Activated CD8-positive, alpha-beta memory T cell treated with anti-CD3 and anti-CD28 coated beads, Interleukin-2, amount 10 ng/mL, durations not matched to agents 7 days and 5 days (primary cell): ENCODE measurements around the gene ABHD5. TPM values are rescaled to one million over a fixed set of nuclear protein-coding genes. Genes with fewer than 3 reads are reported as not detected.
"Not testable (repeated sequence)": the region's sequence is repeated elsewhere in the genome, so short reads cannot be mapped to it uniquely, and the experiment has no call there.

Experiments
- ATAC-seq: fragments of 150-1000 bp; cut with Tn5 transposase; one replicate; pipeline ENCODE4 v1.10.0; 2021; ENCODE audit warnings: moderate library complexity
- CTCF ChIA-PET: fragments of 350-600 bp; sonication (Branson Sonifier 250); formaldehyde crosslinking; loops from one replicate; lab custom pipeline; 2021; ENCODE audit warnings: antibody characterized with exemption; lab: Charles Lee
- DNase-seq: peaks from one replicate; pipeline ENCODE4 v3.0.0-alpha.2; 2020
- H3K27ac Mint-ChIP-seq: one replicate; pipeline ENCODE4 v1.8.0; 2021; ENCODE audit warnings: mild to moderate bottlenecking, mixed read lengths
- H3K27me3 Mint-ChIP-seq: one replicate; pipeline ENCODE4 v1.8.0; 2021; ENCODE audit warnings: mixed read lengths
- H3K36me3 Mint-ChIP-seq: one replicate; pipeline ENCODE4 v1.8.0; 2021; ENCODE audit warnings: mild to moderate bottlenecking, mixed read lengths
- H3K4me1 Mint-ChIP-seq: one replicate; pipeline ENCODE4 v1.8.0; 2021; ENCODE audit warnings: mixed read lengths
- H3K4me3 Mint-ChIP-seq: one replicate; pipeline ENCODE4 v1.8.0; 2021; ENCODE audit warnings: mild to moderate bottlenecking, moderate library complexity, mixed read lengths
- H3K9me3 Mint-ChIP-seq: one replicate; pipeline ENCODE4 v1.8.0; 2022; ENCODE audit warnings: low read depth, mixed read lengths
- total RNA-seq, 2 experiments: library from RNA; stranded (reverse); gene quantifications; one replicate each; pipeline ENCODE4 v1.2.3, GENCODE V29; 2021

Gene ABHD5
- total RNA-seq, result 10 to 100 TPM; 12.9 to 16.5 TPM

- Mint-ChIP-seq H3K27ac (peak within 1 kb of the TSS; percentile 83), H3K9me3 (no peaks in the 10 kb centered on the region), H3K4me1 (peaks cover 34% of the 10 kb centered on the region), H3K4me3 (peak within 1 kb of the TSS; percentile 82), H3K27me3 (no peaks in the 10 kb centered on the region), H3K36me3 (peaks cover 2% of the 10 kb centered on the region)
- DNase-seq (peak; percentile 91), ATAC-seq (peak; percentile 92)
- CTCF ChIA-PET, result no interaction called here
Measured at GRCh38 chr3:43690400-43691119, at the start of gene ABHD5. ABHD5 (plus strand) TSS chr3:43690938; CDS start chr3:43690993, 55 bp downstream.

- no peak overlapping the region for H3K4me3 Mint-ChIP-seq
- H3K27me3 Mint-ChIP-seq, result peaks cover 15% of the 10 kb centered on the region
- peaks cover 9% of the 10 kb centered on the region for H3K4me1 Mint-ChIP-seq
- H3K27ac Mint-ChIP-seq, result no peak overlapping the region
- no peaks in the 10 kb centered on the region for H3K9me3 Mint-ChIP-seq
- no peak for ATAC-seq
- no peak for DNase-seq
- H3K36me3 Mint-ChIP-seq, result no peaks in the 10 kb centered on the region
- CTCF ChIA-PET, result no interaction called here
Measured at GRCh38 chr3:43641306-43642114, 49.2 kb upstream of the ABHD5 start.

- Mint-ChIP-seq H3K27ac (no peak overlapping the region), H3K4me3 (no peak overlapping the region), H3K27me3 (peaks cover 15% of the 10 kb centered on the region), H3K36me3 (no peaks in the 10 kb centered on the region), H3K4me1 (peaks cover 2% of the 10 kb centered on the region), H3K9me3 (no peaks in the 10 kb centered on the region)
- CTCF ChIA-PET, result no interaction called here
- no peak for ATAC-seq
- DNase-seq, result no peak
Measured at GRCh38 chr3:43644443-43644842, 46.3 kb upstream of the ABHD5 start.

DNA sequence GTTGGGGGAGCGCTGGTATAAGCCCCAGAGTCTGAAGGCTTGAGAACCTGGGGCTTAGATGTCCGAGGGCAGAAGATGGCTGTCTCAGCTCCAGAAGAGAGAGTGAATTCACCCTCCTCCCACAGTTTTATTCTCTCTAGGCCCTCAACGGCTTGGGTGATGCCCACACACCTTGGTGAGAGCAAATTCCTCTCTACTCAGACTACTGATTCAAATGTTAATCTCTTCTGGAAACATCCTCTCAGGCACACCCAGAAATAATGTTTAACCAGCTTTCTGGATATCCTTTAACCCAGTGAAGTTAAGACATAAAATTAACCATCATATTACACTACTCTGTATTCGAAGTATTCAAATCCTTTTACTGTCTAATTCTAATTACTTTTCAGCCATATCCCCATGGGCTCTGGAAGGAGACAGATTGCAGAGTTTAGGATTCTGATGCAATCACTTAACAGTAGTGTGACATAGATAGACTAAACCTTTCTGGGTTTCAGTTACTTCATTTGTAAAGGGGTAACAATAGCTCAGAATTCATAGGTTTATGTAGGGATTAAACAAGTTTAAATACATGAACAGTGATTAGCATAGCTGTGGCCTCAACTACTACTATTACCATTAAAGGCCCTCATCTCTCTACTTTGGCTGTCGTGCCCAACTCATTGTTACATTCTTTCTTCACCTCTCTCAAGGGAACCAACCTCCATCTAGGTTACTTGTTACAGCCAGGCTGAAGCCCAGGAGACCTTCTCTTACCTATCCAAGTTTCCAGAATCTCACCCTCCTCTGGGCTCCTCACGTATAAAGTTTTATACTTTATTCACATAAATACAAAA is 43.2 kb upstream of the ABHD5 start:
- H3K27me3 Mint-ChIP-seq, result peaks cover 21% of the 10 kb centered on the region
- H3K9me3 Mint-ChIP-seq, result no peaks in the 10 kb centered on the region
- H3K4me1 Mint-ChIP-seq, result no peaks in the 10 kb centered on the region
- no peaks in the 10 kb centered on the region for H3K36me3 Mint-ChIP-seq
- ATAC-seq (no peak), DNase-seq (no peak)
- no peak overlapping the region for H3K27ac Mint-ChIP-seq
- CTCF ChIA-PET, result no interaction called here
- H3K4me3 Mint-ChIP-seq, result no peak overlapping the region

DNA sequence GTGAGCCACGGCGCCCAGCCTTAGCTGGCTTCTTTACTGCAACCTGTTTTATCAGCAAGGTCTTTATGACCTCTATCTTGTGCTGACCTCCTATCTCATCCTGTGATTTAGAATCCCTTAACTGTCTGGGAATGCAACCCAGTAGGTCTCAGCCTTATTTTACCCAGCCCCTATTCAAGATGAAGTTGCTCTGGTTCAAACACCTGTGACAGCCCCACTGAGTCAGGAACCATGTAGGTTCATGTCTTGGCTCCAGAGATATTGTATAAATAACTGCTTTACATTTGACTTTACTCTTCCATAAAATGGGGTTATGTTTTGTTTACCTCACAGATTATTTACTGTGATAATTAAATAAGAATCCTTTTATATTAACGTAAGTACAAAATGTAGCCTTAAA is 41.8 kb upstream of the ABHD5 start:
- DNase-seq (no peak), ATAC-seq (no peak)
- Mint-ChIP-seq H3K4me3 (no peak overlapping the region), H3K4me1 (no peaks in the 10 kb centered on the region), H3K27me3 (peaks cover 21% of the 10 kb centered on the region), H3K9me3 (no peaks in the 10 kb centered on the region), H3K27ac (no peak overlapping the region), H3K36me3 (no peaks in the 10 kb centered on the region)
- CTCF ChIA-PET, result no interaction called here

- DNase-seq (no peak), ATAC-seq (no peak)
- Mint-ChIP-seq H3K27me3 (peaks cover 20% of the 10 kb centered on the region), H3K4me3 (no peak overlapping the region), H3K27ac (no peak overlapping the region), H3K36me3 (no peaks in the 10 kb centered on the region), H3K4me1 (no peaks in the 10 kb centered on the region), H3K9me3 (no peaks in the 10 kb centered on the region)
- CTCF ChIA-PET, result interaction anchor here (2.2 kb wide), 1 partner anchor 10 kb away, joined by 7 read pairs; no protein-coding TSS in a partner anchor
Measured at GRCh38 chr3:43649365-43649968, 41.3 kb upstream of the ABHD5 start.

- no peak overlapping the region for H3K4me3 Mint-ChIP-seq
- no peaks in the 10 kb centered on the region for H3K4me1 Mint-ChIP-seq
- H3K36me3 Mint-ChIP-seq, result no peaks in the 10 kb centered on the region
- CTCF ChIA-PET, result interaction anchor here (2.2 kb wide), 1 partner anchor 11 kb away, joined by 7 read pairs; no protein-coding TSS in a partner anchor
- H3K27ac Mint-ChIP-seq, result no peak overlapping the region
- ATAC-seq (no peak), DNase-seq (no peak)
- H3K27me3 Mint-ChIP-seq, result peaks cover 16% of the 10 kb centered on the region
- H3K9me3 Mint-ChIP-seq, result no peaks in the 10 kb centered on the region
Measured at GRCh38 chr3:43650345-43650744, 40.4 kb upstream of the ABHD5 start.

DNA sequence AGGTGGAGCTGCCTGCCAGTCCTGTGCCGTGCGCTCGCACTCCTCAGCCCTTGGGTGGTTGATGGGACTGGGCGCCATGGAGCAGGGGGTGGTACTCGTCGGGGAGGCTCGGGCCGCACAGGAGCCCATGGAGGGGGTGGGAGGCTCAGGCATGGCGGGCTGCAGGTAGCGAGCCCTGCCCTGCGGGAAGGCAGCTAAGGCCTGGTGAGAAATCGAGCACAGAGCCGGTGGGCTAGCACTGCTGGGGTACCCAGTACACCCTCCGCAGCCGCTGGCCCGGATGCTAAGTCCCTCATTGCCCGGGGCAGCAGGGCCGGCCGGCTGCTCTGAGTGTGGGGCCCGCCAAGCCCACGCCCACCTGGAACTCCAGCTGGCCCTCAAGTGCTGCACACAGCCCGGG is 34.3 kb upstream of the ABHD5 start:
- CTCF ChIA-PET, H3K4me1 Mint-ChIP-seq, H3K9me3 Mint-ChIP-seq, H3K4me3 Mint-ChIP-seq, H3K36me3 Mint-ChIP-seq, H3K27me3 Mint-ChIP-seq, H3K27ac Mint-ChIP-seq, DNase-seq, ATAC-seq: not testable (repeated sequence)

DNA sequence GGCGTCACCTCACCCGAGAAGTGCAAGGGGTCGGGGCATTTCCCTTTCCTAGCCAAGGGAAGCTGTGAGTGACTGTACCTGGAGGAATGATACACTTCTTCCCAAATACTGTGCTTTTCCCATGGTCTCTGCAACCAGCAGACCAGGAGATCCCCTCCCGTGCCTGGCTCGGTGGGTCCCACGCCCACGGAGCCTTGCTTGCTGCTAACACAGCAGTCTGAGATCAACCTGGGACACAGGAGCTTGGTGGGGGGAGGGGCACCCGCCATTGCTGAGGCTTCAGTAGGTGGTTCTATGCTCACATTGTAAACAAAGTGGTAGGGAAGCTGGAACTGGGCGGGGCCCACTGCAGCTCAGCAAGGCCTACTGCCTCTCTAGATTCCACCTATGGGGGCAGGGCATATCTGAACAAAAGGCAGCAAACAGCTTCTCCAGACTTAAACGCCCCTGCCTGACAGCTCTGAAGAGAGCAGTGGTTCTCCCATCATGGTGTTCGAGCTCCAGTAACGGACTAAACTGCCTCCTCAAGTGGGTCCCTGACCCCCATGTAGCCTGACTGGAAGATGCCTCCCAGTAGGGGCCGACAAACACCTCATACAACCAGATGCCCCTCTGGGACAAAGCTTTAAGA is 31.4 kb upstream of the ABHD5 start:
- Mint-ChIP-seq H3K27me3 (peaks cover 11% of the 10 kb centered on the region), H3K27ac (no peak overlapping the region), H3K9me3 (no peaks in the 10 kb centered on the region), H3K4me1 (no peaks in the 10 kb centered on the region), H3K4me3 (no peak overlapping the region), H3K36me3 (no peaks in the 10 kb centered on the region)
- ATAC-seq (no peak), DNase-seq (no peak)
- CTCF ChIA-PET, result no interaction called here

DNA sequence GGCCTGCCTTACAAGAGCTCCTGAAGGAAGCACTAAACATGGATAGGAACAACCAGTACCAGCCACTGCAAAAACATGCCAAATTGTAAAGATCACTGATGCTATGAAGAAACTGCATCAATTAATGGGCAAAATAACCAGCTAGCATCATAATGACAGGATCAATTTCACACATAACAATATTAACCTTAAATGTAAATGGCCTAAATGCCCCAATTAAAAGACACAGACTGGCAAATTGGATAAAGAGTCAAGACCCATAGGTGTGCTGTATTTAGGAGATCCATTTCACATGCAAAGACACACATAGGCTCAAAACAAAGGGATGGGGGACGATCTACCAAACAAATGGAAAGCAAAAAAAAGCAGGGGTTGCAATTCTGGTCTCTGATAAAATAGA is 29.4 kb upstream of the ABHD5 start:
- H3K27me3 Mint-ChIP-seq, result peaks cover 19% of the 10 kb centered on the region
- ATAC-seq, H3K4me3 Mint-ChIP-seq, DNase-seq, H3K9me3 Mint-ChIP-seq, H3K36me3 Mint-ChIP-seq, H3K4me1 Mint-ChIP-seq, CTCF ChIA-PET, H3K27ac Mint-ChIP-seq: not testable (repeated sequence)

DNA sequence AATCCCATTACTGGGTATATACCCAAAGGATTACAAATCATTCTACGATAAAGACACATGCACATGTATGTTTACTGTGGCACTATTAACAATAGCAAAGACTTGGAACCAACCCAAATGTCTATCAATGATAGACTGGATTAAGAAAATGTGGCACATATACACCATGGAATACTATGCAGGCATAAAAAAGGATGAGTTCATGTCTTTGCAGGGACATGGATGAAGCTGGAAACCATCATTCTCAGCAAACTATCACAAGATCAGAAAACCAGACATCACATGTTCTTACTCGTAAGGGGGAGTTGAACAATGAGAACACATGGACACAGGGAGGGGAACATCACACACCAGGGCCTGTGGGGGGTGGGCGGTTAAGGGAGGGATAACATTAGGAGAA is 25.7 kb upstream of the ABHD5 start:
- H3K27me3 Mint-ChIP-seq, result peaks cover 29% of the 10 kb centered on the region
- H3K36me3 Mint-ChIP-seq, DNase-seq, CTCF ChIA-PET, H3K27ac Mint-ChIP-seq, H3K9me3 Mint-ChIP-seq, H3K4me1 Mint-ChIP-seq, ATAC-seq, H3K4me3 Mint-ChIP-seq: not testable (repeated sequence)

- DNase-seq (no peak), ATAC-seq (no peak)
- peaks cover 19% of the 10 kb centered on the region for H3K27me3 Mint-ChIP-seq
- no peaks in the 10 kb centered on the region for H3K4me1 Mint-ChIP-seq
- H3K9me3 Mint-ChIP-seq, result no peaks in the 10 kb centered on the region
- H3K36me3 Mint-ChIP-seq, result no peaks in the 10 kb centered on the region
- H3K27ac Mint-ChIP-seq, result no peak overlapping the region
- no peak overlapping the region for H3K4me3 Mint-ChIP-seq
- CTCF ChIA-PET, result interaction anchor here (0.9 kb wide), 1 partner anchor 14 kb away, joined by 3 read pairs; no protein-coding TSS in a partner anchor
Measured at GRCh38 chr3:43670635-43671522, 19.9 kb upstream of the ABHD5 start.
